AG04450 (cell line): ENCODE results near the gene FGGY. TPM values are rescaled to one million over a fixed set of nuclear protein-coding genes. Genes with fewer than 3 reads are reported as not detected.

Experiments
- CTCF ChIA-PET: fragments of 300-600, 350-600 bp; formaldehyde crosslinking; extraction: SDS; loops from one replicate; lab custom pipeline; 2022; ENCODE audit warnings: antibody characterized with exemption, inconsistent platforms; lab: Charles Lee
- POLR2A ChIA-PET: fragments of 350-600 bp; formaldehyde crosslinking; extraction: SDS; loops from one replicate; lab custom pipeline; 2021; ENCODE audit warnings: antibody characterized with exemption, inconsistent platforms; lab: Yijun Ruan, JAX
- DNase-seq: peaks from one replicate; pipeline ENCODE4 v3.0.0-alpha.2; 2011; ENCODE audit warnings: low read depth, low spot score
- H3K27ac ChIP-seq: one replicate; pipeline ENCODE4 v1.5.1; 2012; ENCODE audit warnings: low read depth, low read length, control low read depth
- H3K27me3 ChIP-seq: one replicate; pipeline ENCODE4 v1.6.0; 2012; ENCODE audit warnings: low read length; ENCODE audit not compliant: control insufficient read depth, insufficient read depth
- H3K4me3 ChIP-seq: 2 replicates; pipeline ENCODE4 v1.5.1; 2011; ENCODE audit warnings: mild to moderate bottlenecking, low read depth, low read length, control low read depth
- H3K9me3 ChIP-seq: 2 replicates; pipeline ENCODE4 v1.5.1; 2012; ENCODE audit warnings: low read length; ENCODE audit not compliant: control insufficient read depth, insufficient read depth
- polyA plus RNA-seq: library from polyadenylated mRNA; depleted of rRNA; stranded (reverse); fragments of >200 nt; gene quantifications from 2 replicates; pipeline ENCODE4 v1.2.3, GENCODE V29; 2011
- TF ChIP-seq, protein P1 (sequence below): IDR thresholded peaks from 2 replicates; pipeline ENCODE4 v1.5.1; 2011; ENCODE audit warnings: low read depth, low read length, control low read depth, inconsistent platforms

Gene FGGY
- polyA plus RNA-seq, 1 experiment, result 11.8 TPM

DNA sequence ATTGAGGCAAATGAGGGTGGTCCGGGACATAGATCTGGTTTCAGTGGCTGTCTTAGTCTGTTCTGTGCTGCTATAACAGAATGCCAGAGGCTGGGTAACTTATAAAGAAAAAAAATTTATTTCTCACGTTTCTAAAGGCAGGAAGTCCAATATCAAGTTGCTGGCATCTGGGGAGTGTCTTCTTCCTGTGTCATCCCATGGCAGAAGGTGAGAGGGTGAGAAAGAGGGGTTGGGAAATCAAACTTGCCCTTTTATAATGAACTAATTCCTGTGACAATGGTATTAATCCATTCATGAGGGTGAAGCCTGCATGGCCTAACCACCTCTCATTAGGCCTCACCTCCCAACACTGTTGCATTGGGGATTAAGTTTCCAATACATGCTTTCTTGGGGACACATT is 3.7 kb upstream of the FGGY start:
- ChIA-PET CTCF (interaction anchor here (0.9 kb wide), 1 partner anchor 406 kb away, joined by 3 read pairs; no protein-coding TSS in a partner anchor), POLR2A (no interaction called here)
- H3K4me3 ChIP-seq, result no peak overlapping the region
- TF ChIP-seq, protein P1, sequence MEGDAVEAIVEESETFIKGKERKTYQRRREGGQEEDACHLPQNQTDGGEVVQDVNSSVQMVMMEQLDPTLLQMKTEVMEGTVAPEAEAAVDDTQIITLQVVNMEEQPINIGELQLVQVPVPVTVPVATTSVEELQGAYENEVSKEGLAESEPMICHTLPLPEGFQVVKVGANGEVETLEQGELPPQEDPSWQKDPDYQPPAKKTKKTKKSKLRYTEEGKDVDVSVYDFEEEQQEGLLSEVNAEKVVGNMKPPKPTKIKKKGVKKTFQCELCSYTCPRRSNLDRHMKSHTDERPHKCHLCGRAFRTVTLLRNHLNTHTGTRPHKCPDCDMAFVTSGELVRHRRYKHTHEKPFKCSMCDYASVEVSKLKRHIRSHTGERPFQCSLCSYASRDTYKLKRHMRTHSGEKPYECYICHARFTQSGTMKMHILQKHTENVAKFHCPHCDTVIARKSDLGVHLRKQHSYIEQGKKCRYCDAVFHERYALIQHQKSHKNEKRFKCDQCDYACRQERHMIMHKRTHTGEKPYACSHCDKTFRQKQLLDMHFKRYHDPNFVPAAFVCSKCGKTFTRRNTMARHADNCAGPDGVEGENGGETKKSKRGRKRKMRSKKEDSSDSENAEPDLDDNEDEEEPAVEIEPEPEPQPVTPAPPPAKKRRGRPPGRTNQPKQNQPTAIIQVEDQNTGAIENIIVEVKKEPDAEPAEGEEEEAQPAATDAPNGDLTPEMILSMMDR, result no peak
- H3K27me3 ChIP-seq, result no peaks in the 10 kb centered on the region
- H3K27ac ChIP-seq, result no peak overlapping the region
- DNase-seq, result no peak
- no peaks in the 10 kb centered on the region; the same call in 1 of the 2 replicates for H3K9me3 ChIP-seq

DNA sequence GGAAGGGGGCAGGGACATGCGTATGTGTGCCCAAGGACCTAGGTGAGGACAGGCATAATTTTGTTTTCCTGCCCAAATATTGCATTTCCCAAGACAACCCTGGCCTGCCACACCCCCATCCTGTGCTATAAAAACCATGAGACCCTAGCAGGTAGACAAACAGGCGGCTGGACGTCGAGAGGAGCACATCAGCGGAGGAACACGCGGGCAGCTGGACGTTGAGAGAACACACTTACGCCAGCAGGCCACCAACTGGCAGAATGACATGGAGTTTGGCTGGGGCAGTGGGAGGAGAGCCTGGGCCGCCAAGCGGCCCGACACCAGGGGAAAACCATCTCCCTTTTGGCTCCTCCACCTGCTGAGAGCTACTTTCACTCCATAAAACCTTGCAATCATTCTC is 3.0 kb upstream of the FGGY start:
- CTCF ChIA-PET, result no interaction called here
- no peak for DNase-seq
- TF ChIP-seq, protein P1, result no peak
- Histone ChIP-seq H3K4me3 (no peak overlapping the region), H3K27me3 (no peaks in the 10 kb centered on the region), H3K9me3 (no peaks in the 10 kb centered on the region; the same call in 1 of the 2 replicates), H3K27ac (no peak overlapping the region)
- POLR2A ChIA-PET, result no interaction called here

DNA sequence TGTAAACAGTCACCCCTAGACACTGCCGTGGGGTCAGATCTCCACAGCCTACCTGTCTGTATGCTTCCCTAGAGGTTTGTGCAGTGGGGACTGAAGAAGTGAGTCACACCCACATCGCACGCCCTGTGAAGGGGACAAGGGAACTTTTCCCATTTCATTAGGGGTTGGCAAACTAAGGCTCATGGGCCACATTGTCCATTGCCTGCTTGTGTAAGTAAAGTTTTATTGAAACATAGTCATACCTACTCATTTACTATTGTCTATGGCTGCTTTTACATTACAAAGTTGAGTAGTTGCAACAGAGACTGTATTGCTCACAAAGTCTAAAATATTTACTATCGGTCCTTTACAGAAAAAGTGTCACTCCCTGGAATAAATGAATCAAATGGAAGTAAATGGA is 2.5 kb upstream of the FGGY start:
- ChIA-PET CTCF (no interaction called here), POLR2A (no interaction called here)
- TF ChIP-seq, protein P1, result no peak
- H3K27me3 ChIP-seq, result no peaks in the 10 kb centered on the region
- H3K27ac ChIP-seq, result no peak overlapping the region
- DNase-seq, result no peak
- no peaks in the 10 kb centered on the region; the same call in 1 of the 2 replicates for H3K9me3 ChIP-seq
- no peak overlapping the region for H3K4me3 ChIP-seq

DNA sequence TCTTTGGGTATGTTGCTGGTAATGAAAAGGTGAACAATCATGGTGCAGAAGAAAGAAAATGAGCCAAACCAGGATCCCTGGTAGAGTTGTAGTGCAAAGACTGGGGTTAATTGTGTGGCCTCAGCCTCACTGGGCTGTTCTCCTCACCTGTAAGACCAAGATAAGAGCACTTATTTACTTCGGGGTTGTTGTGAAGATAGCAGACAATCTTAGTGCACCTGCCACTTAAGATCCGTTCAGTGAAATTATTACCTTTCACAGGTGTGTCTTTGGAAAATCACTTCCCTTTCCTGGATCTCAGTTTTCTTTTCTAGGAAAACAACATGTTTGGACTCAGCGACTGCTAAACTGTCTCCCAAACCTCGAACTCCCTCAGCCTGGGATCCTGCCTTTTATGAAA is 1.3 kb upstream of the FGGY start:
- POLR2A ChIA-PET, result interaction anchor here (0.6 to 2.0 kb wide), 4 partner anchors 80 to 512 kb away, joined by 4 to 17 read pairs (median 7); partner anchors contain the start of gene JUN
- Histone ChIP-seq H3K4me3 (peak overlapping the region; percentile 68; the same call in 1 of the 2 replicates), H3K27me3 (no peaks in the 10 kb centered on the region), H3K27ac (no peak overlapping the region), H3K9me3 (no peaks in the 10 kb centered on the region; the same call in 1 of the 2 replicates)
- DNase-seq, result no peak
- CTCF ChIA-PET, result interaction anchor here (1.4 to 1.7 kb wide), 2 partner anchors 151 to 403 kb away, joined by 3 to 10 read pairs; no protein-coding TSS in a partner anchor
- TF ChIP-seq, protein P1, result no peak

DNA sequence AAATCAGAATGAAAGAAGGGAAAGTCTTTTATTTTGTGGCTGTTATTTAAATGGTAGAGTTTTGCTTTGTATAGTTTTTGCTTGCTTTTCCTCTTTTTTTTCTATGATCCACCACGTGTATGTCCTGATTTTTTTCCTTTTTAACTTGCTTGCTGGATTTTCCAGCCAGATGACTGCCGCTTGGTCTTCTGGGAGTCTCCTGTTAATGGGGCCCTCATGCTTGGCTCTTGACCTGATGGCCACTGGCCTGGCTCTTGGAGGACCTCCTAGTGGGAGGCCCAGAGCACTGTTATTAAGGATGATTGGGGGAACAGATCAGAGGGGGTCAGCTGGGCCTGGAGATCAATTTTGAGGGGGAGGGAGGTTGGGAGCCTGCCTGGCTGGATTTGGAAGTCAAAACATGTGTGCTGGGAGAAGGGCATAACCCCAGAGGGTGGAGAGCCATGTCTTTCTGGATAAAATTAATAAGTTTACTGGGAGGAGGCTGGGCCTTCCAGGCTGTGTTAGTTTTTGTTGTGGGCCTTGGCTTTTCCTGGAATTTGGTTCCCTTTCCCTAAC is 1.2 kb downstream of the FGGY start:
- POLR2A ChIA-PET, result interaction anchor here (0.6 kb wide), 2 partner anchors 230 to 587 kb away, joined by 3 to 4 read pairs; no protein-coding TSS in a partner anchor

More for the DNA sequence above, 1.2 kb downstream of the FGGY start:
- H3K27ac ChIP-seq, result peak overlapping the region; percentile 12
- H3K27me3 ChIP-seq, result no peaks in the 10 kb centered on the region
- H3K4me3 ChIP-seq, result no peak overlapping the region
- CTCF ChIA-PET, result no interaction called here
- TF ChIP-seq, protein P1, result no peak
- DNase-seq, result no peak
- no peaks in the 10 kb centered on the region; the same call in 1 of the 2 replicates for H3K9me3 ChIP-seq
